Brain microvascular endothelial cell (primary cell): ENCODE results near the gene CFAP206.

ENCODE experiments used
- DNase-seq: peaks from one replicate; pipeline ENCODE4 v3.0.0-alpha.2; 2020
- H3K27ac ChIP-seq: fragments of 250-450 bp; sonication (Bioruptor Pico); 2 replicates; pipeline ENCODE4 v1.5.1; 2020; ENCODE audit warnings: mild to moderate bottlenecking, moderate library complexity
- H3K27me3 ChIP-seq: fragments of 250-450 bp; sonication (Bioruptor Pico); replicated peaks from 2 replicates; pipeline ENCODE4 v1.5.1; 2020; ENCODE audit warnings: mild to moderate bottlenecking
- H3K36me3 ChIP-seq: fragments of 250-450 bp; sonication (Bioruptor Pico); replicated peaks from 2 replicates; pipeline ENCODE4 v1.5.1; 2020; ENCODE audit warnings: mild to moderate bottlenecking
- H3K4me3 ChIP-seq: 2 replicates; pipeline ENCODE4 v1.5.1; 2011; ENCODE audit warnings: low read depth, mild to moderate bottlenecking, control low read depth, low read length, moderate library complexity
- CTCF ChIP-seq: IDR thresholded peaks from 2 replicates; pipeline ENCODE4 v1.5.1; 2011; ENCODE audit warnings: low read depth, mild to moderate bottlenecking, moderate library complexity, low read length, control low read depth, inconsistent platforms; ENCODE audit errors: missing control alignments
- in situ Hi-C: cut with HindIII; loops from 2 replicates; pipeline ENCODE4 v1.10.0; 2017; ENCODE audit warnings: low sequenced_read_pairs, low pct_ligation_motif_present

The CFAP206 gene

GRCh38 chr6:87501809-87502572 lies 94.2 kb downstream of the CFAP206 start:
- TF ChIP-seq CTCF, result no peak
- no peak for DNase-seq
- in situ Hi-C loops, result no loop called here
- no peaks in the 10 kb centered on the region for H3K27me3 ChIP-seq
- peaks cover 20% of the 10 kb centered on the region for H3K36me3 ChIP-seq
- H3K4me3 ChIP-seq, result no peak overlapping the region
- H3K27ac ChIP-seq, result no peak overlapping the region

GRCh38 chr6:87504441-87504840 lies 96.7 kb downstream of the CFAP206 start:
- no peak overlapping the region for H3K4me3 ChIP-seq
- no peak for TF ChIP-seq CTCF
- no peak overlapping the region for H3K27ac ChIP-seq
- in situ Hi-C loops, result no loop called here
- peaks cover 26% of the 10 kb centered on the region for H3K36me3 ChIP-seq
- H3K27me3 ChIP-seq, result no peaks in the 10 kb centered on the region
- no peak for DNase-seq
